ENCODE measurements around the gene VWA5B1.

Gene VWA5B1

DNA sequence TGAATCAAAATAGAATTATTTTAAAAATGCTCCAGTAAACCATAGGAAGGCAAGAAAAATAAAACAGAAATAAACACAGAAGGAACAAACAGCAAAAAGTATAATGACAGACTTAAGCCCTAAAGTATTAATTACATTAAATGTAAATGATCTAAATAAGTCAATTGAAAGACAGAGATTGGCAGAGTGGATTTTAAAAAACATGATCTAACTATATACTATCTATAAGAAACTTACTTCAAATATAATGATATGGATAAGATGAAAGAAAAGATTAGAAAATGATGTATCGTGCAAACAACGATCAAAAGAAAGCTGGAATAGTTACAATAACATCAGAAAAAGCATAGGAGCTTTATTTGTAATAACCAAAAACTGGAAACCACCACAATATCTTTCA is 104.6 kb downstream of the VWA5B1 start:
- no peak for DNase-seq

DNA sequence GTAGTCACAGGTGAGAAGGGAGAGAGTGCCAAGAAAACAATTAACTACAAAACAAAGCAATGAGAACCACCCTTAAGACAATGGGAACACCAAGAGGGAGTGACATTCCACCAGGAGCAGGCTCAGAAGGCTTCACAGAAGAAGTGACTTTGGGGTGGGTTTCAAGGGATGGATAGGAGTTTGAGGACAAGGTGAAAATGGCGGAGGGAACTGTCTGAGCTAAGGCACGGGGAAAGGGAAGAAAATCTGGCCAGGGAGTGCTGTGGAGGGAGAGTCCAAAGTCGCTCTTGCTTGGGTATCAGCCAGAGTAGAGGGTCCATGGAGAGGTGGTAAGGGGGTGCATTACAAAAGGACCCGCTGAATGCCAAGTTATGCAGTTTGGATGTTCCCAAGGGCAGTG is 108.1 kb downstream of the VWA5B1 start:
- no peak for DNase-seq

DNA sequence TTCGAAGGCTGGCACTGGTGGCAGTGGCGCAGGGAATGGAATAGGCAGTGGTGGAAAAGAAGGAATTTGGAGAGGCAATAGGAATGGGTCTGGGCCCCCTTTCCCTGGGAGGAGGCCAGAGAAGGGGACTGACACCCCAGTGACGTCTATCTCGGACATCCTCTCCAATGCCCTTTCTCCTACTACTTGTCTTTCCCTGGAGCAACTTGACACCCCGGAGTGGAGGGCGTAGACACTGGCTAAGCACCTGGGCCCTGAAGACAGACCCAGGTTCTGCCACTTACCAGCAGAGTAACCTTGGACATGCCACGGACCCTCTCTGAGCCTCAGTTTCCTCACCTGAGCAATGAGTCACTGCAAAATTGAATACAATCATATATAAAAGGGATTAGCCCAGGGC is 108.5 kb downstream of the VWA5B1 start:
- DNase-seq: no peak

DNA sequence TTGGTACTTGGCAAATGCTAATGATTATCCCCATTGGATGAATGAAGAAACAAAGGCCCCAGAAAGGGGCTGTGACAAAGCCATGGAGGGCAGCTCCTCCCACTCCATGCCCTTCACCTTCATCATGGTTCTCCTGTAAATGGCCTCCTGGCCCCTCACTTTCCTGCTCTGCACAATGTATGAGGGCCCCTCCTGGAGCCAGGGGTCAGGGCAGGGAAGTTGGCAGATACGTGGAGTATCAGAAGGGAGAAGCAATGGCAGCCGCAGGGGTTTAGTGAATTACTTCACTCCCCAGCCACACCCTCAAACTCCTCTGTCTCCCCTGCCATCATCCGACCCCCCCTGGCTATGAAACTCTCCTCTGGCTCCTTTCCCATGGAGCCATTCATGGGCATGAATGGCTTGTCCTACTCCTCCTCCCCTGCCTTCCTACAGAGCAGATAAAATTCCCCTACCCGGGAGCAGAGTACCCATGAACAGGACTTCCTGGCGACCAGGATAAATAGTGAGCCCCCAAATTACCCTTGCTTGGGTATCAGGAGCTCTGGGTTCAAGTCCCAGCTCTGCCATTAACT is 109.0 kb downstream of the VWA5B1 start:
- no peak for DNase-seq

DNA sequence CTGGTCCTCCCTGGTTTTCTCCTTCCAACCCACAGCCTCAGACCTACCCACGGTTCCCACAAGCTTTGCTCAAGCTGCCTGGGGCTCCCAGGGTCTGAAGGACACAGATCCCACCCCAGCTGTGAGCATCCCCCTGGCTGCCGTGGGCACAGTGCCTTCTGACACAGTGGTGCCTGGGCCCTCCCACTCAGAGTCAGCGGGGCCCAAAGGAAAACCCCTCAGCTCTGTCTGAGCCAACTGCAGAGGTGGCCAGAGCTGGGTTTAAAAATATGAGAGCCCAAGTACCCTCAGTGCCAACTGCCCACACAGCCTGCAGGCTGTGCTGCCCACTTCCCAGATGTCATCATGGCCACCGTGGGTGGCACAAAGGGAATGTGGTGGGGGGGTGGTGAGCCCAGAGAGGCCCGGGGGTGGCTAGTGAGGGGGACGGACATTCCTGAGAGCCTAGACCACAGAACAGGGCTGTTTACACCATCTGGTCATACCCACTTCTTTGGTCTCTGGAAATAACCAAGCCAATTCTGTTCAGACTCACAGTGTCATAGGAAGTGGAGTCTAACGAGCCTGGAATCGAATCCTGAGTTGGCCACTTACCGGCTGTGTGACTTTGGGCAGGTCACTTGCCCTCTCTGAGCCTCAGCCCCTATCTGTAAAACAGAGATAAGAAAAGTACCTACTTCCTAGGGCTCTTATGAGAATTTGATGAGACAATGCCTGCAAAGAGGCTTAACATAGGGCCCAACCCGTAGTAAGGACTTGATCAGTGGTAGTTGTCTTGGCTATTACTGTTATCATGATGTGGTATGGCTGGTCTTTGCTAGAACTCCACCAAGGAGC is 109.9 kb downstream of the VWA5B1 start:
- DNase-seq: no peak

DNA sequence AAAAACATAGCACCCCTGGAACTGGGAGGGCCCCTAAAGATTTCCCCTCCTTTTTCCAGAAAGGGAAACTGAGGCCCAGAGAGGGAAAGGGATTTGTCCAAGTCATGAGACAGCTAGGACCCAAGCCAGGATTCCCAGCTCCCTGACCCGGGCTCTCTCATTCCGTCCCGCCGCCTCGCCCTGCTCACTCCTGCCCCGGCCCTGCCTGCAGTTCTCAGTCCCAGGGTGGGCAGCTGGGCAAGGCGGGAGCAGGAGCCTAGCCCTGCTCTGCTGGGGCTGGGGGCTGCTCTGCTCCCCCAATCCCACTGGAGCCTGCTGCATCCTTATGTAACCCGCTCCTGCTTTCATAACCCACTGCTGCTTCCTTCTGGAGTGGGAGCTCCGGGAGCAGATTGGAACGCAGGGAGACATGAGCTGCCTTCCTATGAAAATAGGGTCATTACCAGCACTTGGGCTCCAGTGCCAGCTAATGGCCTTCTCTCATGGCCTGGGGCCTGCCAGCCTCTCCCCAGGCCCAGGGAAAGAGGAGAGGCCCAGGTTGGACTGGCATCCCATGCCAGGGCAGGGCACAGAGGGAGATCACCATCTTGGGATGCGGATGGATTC is 110.8 kb downstream of the VWA5B1 start:
- DNase-seq: no peak

DNA sequence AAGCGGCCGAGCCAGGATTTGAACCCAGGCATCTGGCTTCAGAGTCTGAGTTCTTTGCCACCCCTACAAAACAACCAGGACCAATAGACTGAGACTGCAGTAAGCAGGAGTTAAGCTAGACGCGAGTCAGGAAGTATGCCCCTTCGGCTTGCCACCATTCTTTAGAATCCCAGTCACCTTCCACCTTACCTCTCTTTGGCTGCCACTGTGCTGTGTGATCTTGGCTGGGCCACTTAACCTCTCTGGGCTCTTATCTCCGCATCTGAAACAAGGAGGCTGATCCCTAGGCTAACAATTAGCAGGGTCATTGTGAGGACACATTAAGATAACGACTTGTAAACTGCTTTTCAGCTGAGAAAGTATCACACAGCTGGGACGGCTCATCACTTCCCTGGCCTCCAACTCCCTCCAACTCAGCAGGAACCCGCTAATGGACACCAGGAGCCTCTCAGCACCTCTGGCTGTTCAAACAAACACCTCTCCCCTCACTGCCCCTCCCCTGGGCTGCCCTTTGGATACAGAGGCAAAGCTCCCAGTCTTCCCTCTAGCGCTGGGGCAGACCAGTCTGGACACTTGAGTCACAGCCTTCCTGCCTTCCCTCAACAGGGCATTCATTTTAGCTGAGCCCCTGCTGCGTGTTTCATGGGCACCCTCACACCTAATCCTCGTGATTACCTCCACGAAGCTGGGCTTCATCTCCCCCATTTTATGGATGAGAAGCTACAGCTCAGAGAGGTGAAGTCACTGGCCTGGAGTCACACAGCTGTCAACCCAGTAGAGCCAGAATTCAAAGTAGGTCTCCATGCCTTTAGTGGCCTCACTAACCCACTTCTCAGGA is 112.1 kb downstream of the VWA5B1 start:
- DNase-seq: no peak

DNA sequence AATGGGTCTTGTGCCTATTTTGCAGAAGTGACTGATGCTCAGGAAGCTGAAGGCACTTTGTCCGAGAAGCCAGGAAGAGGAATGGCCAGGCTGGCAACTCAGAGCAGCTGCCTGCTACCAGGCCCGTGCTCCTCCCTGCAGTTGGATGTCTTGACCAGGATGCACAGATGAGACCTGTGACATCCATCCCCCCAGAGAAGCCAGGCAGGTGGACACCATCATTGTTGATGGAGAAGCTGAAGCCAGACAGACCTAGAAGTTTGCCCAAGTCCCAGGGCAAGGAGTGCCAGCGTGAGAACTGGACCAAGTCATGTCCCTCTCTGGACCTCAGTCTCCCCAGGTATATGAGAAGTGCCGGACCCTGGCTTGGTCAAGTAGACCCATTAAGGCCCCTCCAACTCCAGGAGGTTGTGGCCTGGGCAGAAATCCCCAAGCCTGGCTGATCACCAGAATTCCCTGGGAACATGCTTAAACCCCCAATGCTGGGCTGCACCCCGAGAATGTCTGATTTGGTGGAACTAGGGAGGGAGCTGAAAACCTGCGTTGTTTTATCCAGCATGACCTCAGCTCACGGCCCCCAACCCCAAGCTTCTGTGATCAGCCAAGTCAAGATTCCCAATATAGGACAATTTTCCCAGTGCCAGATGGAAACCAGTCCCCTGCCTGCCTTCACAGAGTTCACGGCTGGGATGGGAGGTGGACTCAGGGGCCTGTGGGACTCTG is 112.9 kb downstream of the VWA5B1 start:
- no peak for DNase-seq

DNA sequence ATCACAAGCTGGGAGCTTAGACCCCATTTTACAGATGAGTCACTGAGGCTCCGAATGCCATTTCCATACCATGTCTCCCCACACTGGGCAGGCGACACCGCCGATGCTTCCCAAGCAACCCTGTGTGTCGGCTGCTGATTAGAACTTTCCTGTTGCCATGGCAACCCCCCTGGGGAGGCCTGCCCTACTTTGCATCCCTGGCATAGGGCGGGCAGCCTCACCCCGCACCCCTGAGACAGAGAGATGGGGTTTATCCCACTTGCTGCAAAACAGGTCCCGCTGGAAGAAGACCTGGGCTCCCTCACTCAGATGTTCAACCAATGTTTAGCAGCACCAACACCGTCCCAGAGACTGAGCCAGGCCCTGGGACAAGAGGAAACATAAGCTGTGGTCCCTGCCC is 113.8 kb downstream of the VWA5B1 start:
- no peak for DNase-seq
